ENCODE results near the gene SMARCA1.

- TF ChIP-seq CTCF (CRISPR knock-in tag; IDR thresholded peaks at IDR 0.05) (no peak), EZH2 (conservative IDR thresholded peaks at IDR 0.05; ENCODE audit: low read depth, low read length) (no peak), POLR2AphosphoS5 (IDR thresholded peaks at IDR 0.05; ENCODE audit: low read depth, low read length) (no peak), ZBTB34 (CRISPR knock-in tag; IDR thresholded peaks at IDR 0.05) (no peak), ZNF276 (CRISPR knock-in tag; IDR thresholded peaks at IDR 0.05; ENCODE audit: low read depth) (no peak)
These were observed 45.1 kb upstream of the SMARCA1 start for GRCh38 chrX:129568349-129568748.
